Panc1 (cell line): Measurements from ENCODE around the gene ABL1. TPM values are rescaled to one million over a fixed set of nuclear protein-coding genes. Genes with fewer than 3 reads are reported as not detected.

Source experiments
- ATAC-seq: fragments of 200-7000 bp; cut with Tn5 transposase; 2 replicates; pipeline ENCODE4 v1.9.1; 2020; ENCODE audit warnings: mild to moderate bottlenecking, moderate library complexity
- BruUV-seq: library from RNA; stranded (reverse); fragments of 400-500 nt; replicated peaks from 2 replicates; lab custom pipeline; 2021; lab: Mats Ljungman, UMichigan
- CTCF ChIA-PET: fragments of 300-600 bp; sonication (Branson Sonifier 250); formaldehyde crosslinking; loops from one replicate; lab custom pipeline; 2022; ENCODE audit warnings: antibody characterized with exemption; lab: Charles Lee
- POLR2A ChIA-PET: fragments of 300-600 bp; sonication (Branson Sonifier 250); formaldehyde crosslinking; loops from one replicate; lab custom pipeline; 2022; ENCODE audit warnings: antibody characterized with exemption; lab: Charles Lee
- DNase-seq: peaks from one replicate; pipeline ENCODE4 v3.0.0-alpha.2; 2010; ENCODE audit warnings: low read depth, low spot score
- H3K27ac ChIP-seq: 2 replicates; pipeline ENCODE4 v1.5.1; 2011; ENCODE audit warnings: mild to moderate bottlenecking, low read length, inconsistent platforms
- H3K27me3 ChIP-seq: fragments of 200-500 bp; sonication (Bioruptor generic); 2 replicates; pipeline ENCODE4 v1.6.0; 2014; ENCODE audit warnings: low read length, inconsistent platforms; ENCODE audit not compliant: control insufficient read depth, insufficient read depth
- H3K36me3 ChIP-seq: fragments of 200-500 bp; sonication (Bioruptor generic); 2 replicates; pipeline ENCODE4 v1.5.1; 2014; ENCODE audit warnings: inconsistent platforms, mild to moderate bottlenecking, low read length, moderate library complexity; ENCODE audit not compliant: control insufficient read depth, insufficient read depth
- H3K4me1 ChIP-seq: 2 replicates; pipeline ENCODE4 v1.5.1; 2011; ENCODE audit warnings: inconsistent platforms, mild to moderate bottlenecking, low read length, moderate library complexity; ENCODE audit not compliant: control insufficient read depth, insufficient read depth
- H3K4me3 ChIP-seq, 2 experiments: 2 replicates each; pipeline ENCODE4 v1.5.1; 2011 to 2012; ENCODE audit warnings: low read depth in 2 of 2, low read length in 2 of 2, mild to moderate bottlenecking in 2 of 2, inconsistent platforms in 1 of 2, moderate library complexity in 1 of 2
- H3K9me3 ChIP-seq: fragments of 200-500 bp; sonication (Bioruptor generic); 2 replicates; pipeline ENCODE4 v1.5.1; 2014; ENCODE audit warnings: low read depth, mild to moderate bottlenecking, inconsistent platforms, low read length, moderate library complexity; ENCODE audit not compliant: control insufficient read depth, insufficient read depth
- CTCF ChIP-seq: fragments of 450-650 bp; IDR thresholded peaks from 2 replicates; pipeline ENCODE4 v1.5.1; 2017; ENCODE audit warnings: mild to moderate bottlenecking
- POLR2AphosphoS5 ChIP-seq: IDR thresholded peaks from 2 replicates; pipeline ENCODE4 v1.6.1; 2012; ENCODE audit warnings: mild to moderate bottlenecking, low read depth, low read length, moderate library complexity
- SIN3A ChIP-seq: IDR thresholded peaks from 2 replicates; pipeline ENCODE4 v1.6.1; 2012; ENCODE audit warnings: low read depth, mild to moderate bottlenecking, low read length, moderate library complexity, borderline replicate concordance; ENCODE audit not compliant: insufficient read depth
- TCF7L2 ChIP-seq: IDR thresholded peaks from 2 replicates; pipeline ENCODE4 v1.6.1; 2011; ENCODE audit warnings: mild to moderate bottlenecking, low read depth, low read length, inconsistent platforms
- in situ Hi-C: cut with HindIII; loops from 2 replicates; pipeline ENCODE4 v1.10.0; 2016; ENCODE audit warnings: low sequenced_read_pairs, low pct_unique_long_range_greater_than_20kb
- intact Hi-C: fragments of 100-400 bp; cut with micrococcal nuclease; formaldehyde crosslinking; loops from one replicate; pipeline ENCODE4 v1.10.0; 2022; ENCODE audit not compliant: unreplicated experiment
- total RNA-seq: library from RNA; stranded (reverse); gene quantifications from one replicate; pipeline ENCODE4 v1.2.1, GENCODE V29; 2021; ENCODE audit not compliant: unreplicated experiment
- TF ChIP-seq, protein P1 (sequence below), 2 experiments: IDR thresholded peaks; 2 replicates each; pipeline ENCODE4 v1.6.1; 2011 to 2012; ENCODE audit warnings: low read depth in 2 of 2, control low read depth in 1 of 2, low read length in 1 of 2, mild to moderate bottlenecking in 1 of 2, moderate library complexity in 1 of 2; ENCODE audit not compliant: insufficient read depth in 1 of 2

Gene ABL1
- total RNA-seq, 1 experiment from 2014 or later = 48.4 TPM

- no peak for DNase-seq
- Histone ChIP-seq H3K4me3 (no peak overlapping the region), H3K9me3 (no peaks in the 10 kb centered on the region), H3K4me1 (no peaks in the 10 kb centered on the region), H3K27ac (no peak overlapping the region), H3K27me3 (no peaks in the 10 kb centered on the region), H3K36me3 (no peaks in the 10 kb centered on the region)
- ATAC-seq = no peak
- intact Hi-C loops (no loop called here), in situ Hi-C loops (no loop called here)
- POLR2A ChIA-PET = no interaction called here
- TF ChIP-seq CTCF (no peak), SIN3A (no peak), TCF7L2 (no peak)
- no TSS peak for BruUV-seq
- CTCF ChIA-PET = interaction anchor here (0.6 kb wide), 1 partner anchor 39 kb away, joined by 3 read pairs; no protein-coding TSS in a partner anchor
Measured at GRCh38 chr9:130904070-130905044, 69.3 kb downstream of the ABL1 start.

GRCh38 chr9:130905125-130905901, 70.3 kb downstream of the ABL1 start:
- Histone ChIP-seq H3K9me3 (no peaks in the 10 kb centered on the region), H3K4me3 (no peak overlapping the region), H3K4me1 (no peaks in the 10 kb centered on the region), H3K27ac (no peak overlapping the region), H3K27me3 (no peaks in the 10 kb centered on the region), H3K36me3 (no peaks in the 10 kb centered on the region)
- ChIA-PET CTCF (interaction anchor here (0.6 kb wide), 1 partner anchor 39 kb away, joined by 3 read pairs; no protein-coding TSS in a partner anchor), POLR2A (no interaction called here)
- TF ChIP-seq TCF7L2 (no peak), CTCF (no peak), SIN3A (no peak), POLR2AphosphoS5 (no peak)
- TF ChIP-seq, protein P1, sequence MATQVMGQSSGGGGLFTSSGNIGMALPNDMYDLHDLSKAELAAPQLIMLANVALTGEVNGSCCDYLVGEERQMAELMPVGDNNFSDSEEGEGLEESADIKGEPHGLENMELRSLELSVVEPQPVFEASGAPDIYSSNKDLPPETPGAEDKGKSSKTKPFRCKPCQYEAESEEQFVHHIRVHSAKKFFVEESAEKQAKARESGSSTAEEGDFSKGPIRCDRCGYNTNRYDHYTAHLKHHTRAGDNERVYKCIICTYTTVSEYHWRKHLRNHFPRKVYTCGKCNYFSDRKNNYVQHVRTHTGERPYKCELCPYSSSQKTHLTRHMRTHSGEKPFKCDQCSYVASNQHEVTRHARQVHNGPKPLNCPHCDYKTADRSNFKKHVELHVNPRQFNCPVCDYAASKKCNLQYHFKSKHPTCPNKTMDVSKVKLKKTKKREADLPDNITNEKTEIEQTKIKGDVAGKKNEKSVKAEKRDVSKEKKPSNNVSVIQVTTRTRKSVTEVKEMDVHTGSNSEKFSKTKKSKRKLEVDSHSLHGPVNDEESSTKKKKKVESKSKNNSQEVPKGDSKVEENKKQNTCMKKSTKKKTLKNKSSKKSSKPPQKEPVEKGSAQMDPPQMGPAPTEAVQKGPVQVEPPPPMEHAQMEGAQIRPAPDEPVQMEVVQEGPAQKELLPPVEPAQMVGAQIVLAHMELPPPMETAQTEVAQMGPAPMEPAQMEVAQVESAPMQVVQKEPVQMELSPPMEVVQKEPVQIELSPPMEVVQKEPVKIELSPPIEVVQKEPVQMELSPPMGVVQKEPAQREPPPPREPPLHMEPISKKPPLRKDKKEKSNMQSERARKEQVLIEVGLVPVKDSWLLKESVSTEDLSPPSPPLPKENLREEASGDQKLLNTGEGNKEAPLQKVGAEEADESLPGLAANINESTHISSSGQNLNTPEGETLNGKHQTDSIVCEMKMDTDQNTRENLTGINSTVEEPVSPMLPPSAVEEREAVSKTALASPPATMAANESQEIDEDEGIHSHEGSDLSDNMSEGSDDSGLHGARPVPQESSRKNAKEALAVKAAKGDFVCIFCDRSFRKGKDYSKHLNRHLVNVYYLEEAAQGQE (IDR thresholded peaks at IDR 0.05; ENCODE audit: insufficient read depth in 1 of 2, low read depth in 2 of 2, low read length in 1 of 2) = no peak
- in situ Hi-C loops (no loop called here), intact Hi-C loops (no loop called here)
- no peak for DNase-seq
- ATAC-seq = no peak
- BruUV-seq = no TSS peak
